ENCODE measurements around the gene PTPRO. TPM values are rescaled to one million over a fixed set of nuclear protein-coding genes. Genes with fewer than 3 reads are reported as not detected.

The PTPRO gene
- total and polyA plus RNA-seq, 10 of the 15 experiments (the other 5 are each of a cell fraction or from before 2014, with no cell fraction given) = 1.2 to 5.3 (median 3.5) TPM

- intact Hi-C loops (cut with micrococcal nuclease; ENCODE audit: unreplicated experiment) (no loop called here), in situ Hi-C loops (cut with MboI) (no loop called here)
- no TSS peak for BruUV-seq (replicated peaks)
- H3K27ac ChIP-seq (ENCODE audit: control insufficient read depth, insufficient read depth) = no peak overlapping the region
- no peaks in the 10 kb centered on the region for H3K27me3 ChIP-seq (replicated peaks in 1 of 2; ENCODE audit: control insufficient read depth in 2 of 2, insufficient read depth in 2 of 2, low read length in 1 of 2)
- no peak for TF ChIP-seq IRF4 (IDR thresholded peaks at IDR 0.05; ENCODE audit: low read depth, low read length)
- no peak for TF ChIP-seq FOXM1 (IDR thresholded peaks at IDR 0.05; ENCODE audit: low read depth, low read length)
- TF ChIP-seq ETV6 (conservative IDR thresholded peaks at IDR 0.05 in 1 of 2, IDR thresholded peaks at IDR 0.05 in 1 of 2; ENCODE audit: borderline replicate concordance in 1 of 2, low read depth in 1 of 2) = no peak
- no peak for TF ChIP-seq YY1 (IDR thresholded peaks at IDR 0.05; ENCODE audit: low read depth, low read length)
- TF ChIP-seq MEF2B (IDR thresholded peaks at IDR 0.05; ENCODE audit: partially characterized antibody, poor library complexity, severe bottlenecking) = no peak
- TF ChIP-seq, protein P1, sequence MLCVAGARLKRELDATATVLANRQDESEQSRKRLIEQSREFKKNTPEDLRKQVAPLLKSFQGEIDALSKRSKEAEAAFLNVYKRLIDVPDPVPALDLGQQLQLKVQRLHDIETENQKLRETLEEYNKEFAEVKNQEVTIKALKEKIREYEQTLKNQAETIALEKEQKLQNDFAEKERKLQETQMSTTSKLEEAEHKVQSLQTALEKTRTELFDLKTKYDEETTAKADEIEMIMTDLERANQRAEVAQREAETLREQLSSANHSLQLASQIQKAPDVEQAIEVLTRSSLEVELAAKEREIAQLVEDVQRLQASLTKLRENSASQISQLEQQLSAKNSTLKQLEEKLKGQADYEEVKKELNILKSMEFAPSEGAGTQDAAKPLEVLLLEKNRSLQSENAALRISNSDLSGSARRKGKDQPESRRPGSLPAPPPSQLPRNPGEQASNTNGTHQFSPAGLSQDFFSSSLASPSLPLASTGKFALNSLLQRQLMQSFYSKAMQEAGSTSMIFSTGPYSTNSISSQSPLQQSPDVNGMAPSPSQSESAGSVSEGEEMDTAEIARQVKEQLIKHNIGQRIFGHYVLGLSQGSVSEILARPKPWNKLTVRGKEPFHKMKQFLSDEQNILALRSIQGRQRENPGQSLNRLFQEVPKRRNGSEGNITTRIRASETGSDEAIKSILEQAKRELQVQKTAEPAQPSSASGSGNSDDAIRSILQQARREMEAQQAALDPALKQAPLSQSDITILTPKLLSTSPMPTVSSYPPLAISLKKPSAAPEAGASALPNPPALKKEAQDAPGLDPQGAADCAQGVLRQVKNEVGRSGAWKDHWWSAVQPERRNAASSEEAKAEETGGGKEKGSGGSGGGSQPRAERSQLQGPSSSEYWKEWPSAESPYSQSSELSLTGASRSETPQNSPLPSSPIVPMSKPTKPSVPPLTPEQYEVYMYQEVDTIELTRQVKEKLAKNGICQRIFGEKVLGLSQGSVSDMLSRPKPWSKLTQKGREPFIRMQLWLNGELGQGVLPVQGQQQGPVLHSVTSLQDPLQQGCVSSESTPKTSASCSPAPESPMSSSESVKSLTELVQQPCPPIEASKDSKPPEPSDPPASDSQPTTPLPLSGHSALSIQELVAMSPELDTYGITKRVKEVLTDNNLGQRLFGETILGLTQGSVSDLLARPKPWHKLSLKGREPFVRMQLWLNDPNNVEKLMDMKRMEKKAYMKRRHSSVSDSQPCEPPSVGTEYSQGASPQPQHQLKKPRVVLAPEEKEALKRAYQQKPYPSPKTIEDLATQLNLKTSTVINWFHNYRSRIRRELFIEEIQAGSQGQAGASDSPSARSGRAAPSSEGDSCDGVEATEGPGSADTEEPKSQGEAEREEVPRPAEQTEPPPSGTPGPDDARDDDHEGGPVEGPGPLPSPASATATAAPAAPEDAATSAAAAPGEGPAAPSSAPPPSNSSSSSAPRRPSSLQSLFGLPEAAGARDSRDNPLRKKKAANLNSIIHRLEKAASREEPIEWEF (IDR thresholded peaks at IDR 0.05; ENCODE audit: insufficient replicate concordance, low read depth, low read length) = no peak
- no peak for TF ChIP-seq TARDBP (IDR thresholded peaks at IDR 0.05; ENCODE audit: borderline replicate concordance)
- TF ChIP-seq GABPA (IDR thresholded peaks at IDR 0.05; ENCODE audit: low read depth) = no peak
- TF ChIP-seq MXI1 (IDR thresholded peaks at IDR 0.05; ENCODE audit: low read depth, low read length) = no peak
- no peak for TF ChIP-seq CREB1 (IDR thresholded peaks at IDR 0.05; ENCODE audit: low read depth)
- no peak for TF ChIP-seq STAT1 (conservative IDR thresholded peaks at IDR 0.05)
- TF ChIP-seq TAF1 (IDR thresholded peaks at IDR 0.05; ENCODE audit: borderline replicate concordance, low read depth, low read length) = no peak
- TF ChIP-seq BMI1 (IDR thresholded peaks at IDR 0.05; ENCODE audit: borderline replicate concordance) = no peak
- no peak for TF ChIP-seq PAX5 (IDR thresholded peaks at IDR 0.05; ENCODE audit: borderline replicate concordance, low read depth, low read length)
- no peak for TF ChIP-seq HDAC6 (IDR thresholded peaks at IDR 0.05; ENCODE audit: unreplicated experiment)
- no peak for TF ChIP-seq SREBF2 (IDR thresholded peaks at IDR 0.05; ENCODE audit: low read length)
- TF ChIP-seq ZNF384 (IDR thresholded peaks at IDR 0.05; ENCODE audit: borderline replicate concordance, low read depth, low read length) = no peak
- TF ChIP-seq ZNF217 (IDR thresholded peaks at IDR 0.05) = no peak
- TF ChIP-seq ZNF24 (IDR thresholded peaks at IDR 0.05) = no peak
- TF ChIP-seq NBN (IDR thresholded peaks at IDR 0.05) = no peak
- H3K79me2 ChIP-seq (ENCODE audit: control insufficient read depth, insufficient read depth, low read length) = no peaks in the 10 kb centered on the region
- FAIRE-seq = no peak
- H3K9ac ChIP-seq (ENCODE audit: control insufficient read depth, insufficient read depth, low read length) = no peak overlapping the region
- RAD21 ChIA-PET (ENCODE audit: unreplicated experiment) = no interaction called here
- no peaks in the 10 kb centered on the region for H3K4me1 ChIP-seq (ENCODE audit: control insufficient read depth, insufficient read depth, low read length)
- DNase-seq (ENCODE audit: low read depth, low spot score) = no peak
- 80% methylated on average over 4 of the region's 4 CpGs for WGBS (ENCODE audit: insufficient coverage, insufficient replicate concordance, low lambda C conversion rate, missing lambda C conversion rate)
- no peaks in the 10 kb centered on the region for H3K36me3 ChIP-seq (ENCODE audit: control insufficient read depth in 2 of 2, insufficient read depth in 2 of 2, low read length in 1 of 2)
- no peak overlapping the region for H3K4me3 ChIP-seq
- CTCF ChIA-PET = no interaction called here
- H3K4me2 ChIP-seq (ENCODE audit: control insufficient read depth, insufficient read depth) = no peak overlapping the region
- no peak overlapping the region for H2AFZ ChIP-seq (ENCODE audit: control insufficient read depth, low read depth, low read length)
- POLR2A ChIA-PET = interaction anchor here (1.3 kb wide), 1 partner anchor 10 kb away, joined by 4 read pairs; no protein-coding TSS in a partner anchor
- SMC1A ChIA-PET (ENCODE audit: uncharacterized antibody, unreplicated experiment) = interaction anchor here (1.3 to 4.6 kb wide), 2 partner anchors 12 to 36 kb away, joined by 4 to 23 read pairs; no protein-coding TSS in a partner anchor
- no peaks in the 10 kb centered on the region for H4K20me1 ChIP-seq (ENCODE audit: control insufficient read depth, insufficient read depth)
- ATAC-seq = no peak
- H3K9me3 ChIP-seq (replicated peaks; ENCODE audit: control insufficient read depth, insufficient read depth, low read length) = no peaks in the 10 kb centered on the region
Observed at GRCh38 chr12:15620741-15621539, 298.6 kb downstream of the PTPRO start.

Measured in GM12878 (cell line).